Bronchial epithelial cell (primary cell): ENCODE data around the gene DVL1. TPM values are rescaled to one million over a fixed set of nuclear protein-coding genes. Genes with fewer than 3 reads are reported as not detected.
A peak's percentile ranks its signal among the peaks of the same experiment; 100 is the strongest.

Experiments
- DNase-seq: peaks from one replicate; pipeline ENCODE4 v3.0.0-alpha.2; 2010; ENCODE audit warnings: low read depth
- FAIRE-seq: peaks from 2 replicates; lab custom pipeline; 2011; peaks lifted over from hg19 to GRCh38; lab: Jason Lieb, UNC
- H3K27me3 ChIP-seq: 2 replicates; pipeline ENCODE4 v1.5.1; 2011; ENCODE audit warnings: low read length; ENCODE audit not compliant: control insufficient read depth, insufficient read depth
- H3K36me3 ChIP-seq: 2 replicates; pipeline ENCODE4 v1.5.1; 2011; ENCODE audit warnings: low read length; ENCODE audit not compliant: control insufficient read depth, insufficient read depth
- H3K4me3 ChIP-seq: 2 replicates; pipeline ENCODE4 v1.5.1; 2011; ENCODE audit warnings: mild to moderate bottlenecking, low read depth, low read length, control low read depth
- total RNA-seq: library from RNA; depleted of rRNA; stranded (reverse); fragments of >200 nt; gene quantifications from 2 replicates; pipeline ENCODE4 v1.2.1, GENCODE V29; 2014
- TF ChIP-seq, protein P1 (sequence below): IDR thresholded peaks from 2 replicates; pipeline ENCODE4 v1.5.1; 2011; ENCODE audit warnings: mild to moderate bottlenecking, moderate library complexity, low read length, control low read depth, inconsistent platforms; ENCODE audit not compliant: insufficient read depth, severe bottlenecking

The DVL1 gene
- total RNA-seq, 1 donor from 2014 or later, result 233 TPM

DNA sequence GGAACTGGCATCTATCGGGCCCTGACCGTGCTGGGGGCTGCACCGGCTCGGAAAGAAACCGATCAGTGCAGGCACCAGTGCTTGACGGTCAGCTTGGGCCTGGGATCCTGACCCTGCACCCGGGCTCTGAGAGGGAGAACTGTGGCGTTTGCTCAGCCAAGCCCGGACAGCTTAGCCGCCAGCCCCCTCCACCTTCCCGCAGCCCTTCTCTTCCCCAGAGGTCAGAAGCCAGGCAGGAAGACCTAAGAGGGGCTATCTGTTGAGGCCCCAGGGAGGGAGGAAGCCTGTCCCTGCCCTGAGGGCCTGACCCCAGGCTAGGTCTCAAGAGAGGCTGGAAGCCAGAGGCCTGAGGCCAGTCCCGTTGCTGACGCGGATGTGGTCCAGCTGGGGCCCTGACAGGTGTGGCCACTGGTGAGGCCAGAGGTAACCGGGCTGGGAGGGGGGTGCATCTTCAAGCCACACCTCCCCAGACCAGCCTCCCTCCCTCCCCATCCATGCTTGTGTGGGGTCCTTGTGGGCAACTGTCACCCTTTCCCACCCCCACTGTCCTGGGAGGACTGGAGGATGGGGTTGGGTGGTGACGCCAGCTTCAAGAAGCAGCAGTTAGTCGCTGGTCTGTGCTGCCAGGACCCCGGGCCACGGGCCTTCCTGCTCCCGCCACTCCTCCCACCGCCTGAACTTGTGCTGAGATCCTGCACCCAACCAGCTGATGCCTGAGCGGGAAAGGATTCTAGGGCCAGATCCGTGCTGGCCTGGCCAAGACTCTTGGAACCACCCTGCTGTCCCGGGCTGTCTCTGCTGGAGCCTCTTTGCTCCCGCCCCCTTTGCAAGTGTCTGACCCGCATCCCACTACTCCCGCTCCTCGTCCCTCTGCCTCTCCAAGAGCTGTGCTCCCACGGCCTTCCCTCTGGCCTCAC, 2.6 kb upstream of the DVL1 start:
- DNase-seq (no peak), FAIRE-seq (no peak)
- no peaks in the 10 kb centered on the region for H3K36me3 ChIP-seq
- no peak overlapping the region for H3K4me3 ChIP-seq
- TF ChIP-seq, protein P1, sequence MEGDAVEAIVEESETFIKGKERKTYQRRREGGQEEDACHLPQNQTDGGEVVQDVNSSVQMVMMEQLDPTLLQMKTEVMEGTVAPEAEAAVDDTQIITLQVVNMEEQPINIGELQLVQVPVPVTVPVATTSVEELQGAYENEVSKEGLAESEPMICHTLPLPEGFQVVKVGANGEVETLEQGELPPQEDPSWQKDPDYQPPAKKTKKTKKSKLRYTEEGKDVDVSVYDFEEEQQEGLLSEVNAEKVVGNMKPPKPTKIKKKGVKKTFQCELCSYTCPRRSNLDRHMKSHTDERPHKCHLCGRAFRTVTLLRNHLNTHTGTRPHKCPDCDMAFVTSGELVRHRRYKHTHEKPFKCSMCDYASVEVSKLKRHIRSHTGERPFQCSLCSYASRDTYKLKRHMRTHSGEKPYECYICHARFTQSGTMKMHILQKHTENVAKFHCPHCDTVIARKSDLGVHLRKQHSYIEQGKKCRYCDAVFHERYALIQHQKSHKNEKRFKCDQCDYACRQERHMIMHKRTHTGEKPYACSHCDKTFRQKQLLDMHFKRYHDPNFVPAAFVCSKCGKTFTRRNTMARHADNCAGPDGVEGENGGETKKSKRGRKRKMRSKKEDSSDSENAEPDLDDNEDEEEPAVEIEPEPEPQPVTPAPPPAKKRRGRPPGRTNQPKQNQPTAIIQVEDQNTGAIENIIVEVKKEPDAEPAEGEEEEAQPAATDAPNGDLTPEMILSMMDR, result no peak
- H3K27me3 ChIP-seq, result no peaks in the 10 kb centered on the region

DNA sequence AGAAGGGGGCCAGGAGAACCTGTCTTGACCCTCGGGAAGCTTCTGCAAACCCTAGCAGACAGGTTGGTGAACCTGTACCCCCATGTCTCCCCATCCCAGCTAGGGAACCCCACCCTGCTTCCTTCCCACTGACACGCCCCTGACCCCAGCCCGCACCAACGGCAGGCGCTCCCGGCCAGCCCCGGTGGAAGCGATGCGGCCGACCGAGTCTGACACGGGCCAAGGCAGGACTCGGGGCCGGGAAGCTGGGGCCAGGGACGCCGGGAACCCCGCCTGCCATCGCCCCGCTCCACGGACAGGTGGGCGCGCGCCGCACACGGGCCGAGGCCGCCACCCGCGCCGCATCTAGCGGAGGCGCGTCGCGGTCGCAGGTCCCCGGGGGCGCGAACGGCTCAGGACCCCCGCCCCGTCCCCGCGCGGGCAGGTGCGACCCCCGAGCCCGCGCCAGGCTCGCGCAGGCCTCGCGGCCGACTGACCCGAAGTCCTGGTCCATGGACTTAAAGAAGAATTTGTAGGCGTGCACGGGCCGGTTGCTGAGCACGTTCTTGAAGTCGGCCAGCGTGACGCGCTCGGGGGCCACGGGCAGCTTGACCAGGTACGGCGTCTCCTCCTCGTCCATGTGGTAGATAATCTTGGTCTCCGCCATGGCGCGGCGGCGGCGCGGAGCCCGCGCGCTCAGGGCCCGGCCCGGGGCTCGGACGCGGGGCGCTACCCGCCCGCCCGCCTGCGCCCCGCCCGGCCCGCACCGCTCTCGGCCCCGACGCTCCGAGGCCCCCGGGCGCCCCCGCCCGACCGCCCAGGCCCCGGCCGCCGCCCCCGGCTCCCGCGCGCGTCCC, 580 bp downstream of the DVL1 start:
- H3K27me3 ChIP-seq, result no peaks in the 10 kb centered on the region
- TF ChIP-seq, protein P1, result no peak

DNA sequence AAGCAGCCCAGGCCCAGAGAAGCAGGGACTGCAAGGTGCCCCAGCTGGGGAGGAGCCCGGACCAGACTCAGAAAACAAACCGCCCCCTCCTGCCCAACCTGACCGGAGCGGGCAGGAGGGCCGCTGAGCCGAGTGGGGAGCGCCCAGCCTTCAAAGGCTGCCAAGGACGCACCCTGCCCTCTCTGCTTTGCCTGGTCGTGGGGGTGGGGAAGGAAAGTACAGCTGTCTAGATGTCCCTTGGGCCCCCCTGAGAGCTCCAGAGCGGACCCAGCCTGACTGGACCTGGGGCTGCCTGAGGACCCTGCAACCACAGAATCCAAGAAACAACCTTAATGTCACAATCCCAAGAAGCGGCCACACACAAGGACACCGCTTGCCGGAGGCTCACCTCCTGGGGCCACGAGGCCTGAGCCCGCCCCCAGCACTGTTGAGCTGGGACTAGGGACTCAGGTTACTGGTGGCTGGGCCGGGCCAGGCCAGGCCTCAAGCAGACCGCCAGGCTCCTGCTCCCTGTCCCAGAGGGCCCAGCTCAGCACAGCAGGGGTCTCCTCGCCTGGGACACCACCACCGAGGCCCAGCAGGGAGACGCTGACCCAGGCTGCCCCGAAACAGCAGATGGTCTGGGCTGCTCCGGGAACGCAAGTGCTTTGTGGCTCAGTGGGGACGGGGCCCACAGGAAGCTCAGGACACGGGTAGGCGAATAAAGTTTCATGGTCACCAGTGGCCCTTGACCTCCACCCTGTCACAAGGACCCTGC, 1.4 kb downstream of the DVL1 start:
- no peak for DNase-seq
- TF ChIP-seq, protein P1, result no peak
- H3K27me3 ChIP-seq, result no peaks in the 10 kb centered on the region
- peak overlapping the region; percentile 86 for H3K4me3 ChIP-seq
- no peaks in the 10 kb centered on the region for H3K36me3 ChIP-seq
- no peak for FAIRE-seq

More for the DNA sequence above, 580 bp downstream of the DVL1 start:
- no peak for FAIRE-seq
- DNase-seq, result no peak
- H3K4me3 ChIP-seq, result peak overlapping the region; percentile 86
- no peaks in the 10 kb centered on the region for H3K36me3 ChIP-seq

DNA sequence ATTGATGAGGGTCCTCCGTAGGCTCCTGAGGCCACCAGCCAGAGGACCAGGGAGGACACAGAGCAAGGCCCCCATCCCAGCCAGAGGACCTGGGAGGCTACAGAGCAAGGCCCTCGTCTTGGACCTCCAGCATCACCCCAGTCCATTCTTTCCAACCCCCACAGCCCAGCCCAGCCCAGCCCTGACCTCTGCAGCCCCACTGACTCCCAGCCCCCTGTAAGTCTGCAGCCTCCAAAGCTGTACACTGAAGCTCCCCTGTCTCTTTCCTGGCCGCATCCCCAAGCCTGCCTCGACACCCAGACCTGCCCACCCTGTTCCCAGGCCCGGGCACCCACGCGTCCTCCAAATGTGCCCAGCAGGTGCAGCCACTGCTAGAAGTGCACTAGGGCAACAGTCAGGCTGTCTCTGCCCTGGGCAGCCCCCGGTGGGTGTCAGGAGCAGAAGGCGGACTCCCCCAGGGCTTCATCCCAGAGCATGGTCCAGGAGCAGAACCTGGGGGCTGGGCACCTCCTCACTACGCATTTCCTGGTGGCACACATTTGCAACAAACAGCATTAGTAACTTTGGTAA, 2.1 kb downstream of the DVL1 start:
- H3K36me3 ChIP-seq, result peaks cover 1% of the 10 kb centered on the region
- H3K27me3 ChIP-seq, result no peaks in the 10 kb centered on the region
- FAIRE-seq (no peak), DNase-seq (no peak)
- TF ChIP-seq, protein P1, result no peak
- H3K4me3 ChIP-seq, result peak overlapping the region; percentile 86

DNA sequence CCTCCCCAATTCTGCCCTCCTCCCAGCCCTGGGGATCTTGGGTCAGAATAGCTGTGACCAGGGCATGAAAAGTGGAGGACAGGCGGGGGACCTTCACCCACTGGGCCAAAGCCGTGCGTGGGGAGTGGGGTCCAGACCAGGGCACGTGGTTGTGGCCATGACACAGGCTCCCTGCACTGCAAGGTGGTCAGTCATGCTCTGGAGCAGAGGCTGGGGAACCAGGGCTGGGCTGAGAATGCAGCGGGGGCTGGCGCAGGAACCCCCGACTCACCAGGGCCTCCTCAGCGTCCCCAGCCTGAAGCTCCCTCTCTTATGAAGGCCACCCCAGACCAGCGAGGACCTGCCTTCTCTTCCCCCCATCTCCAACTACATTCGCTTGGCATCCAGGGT, 2.7 kb downstream of the DVL1 start:
- no peaks in the 10 kb centered on the region for H3K27me3 ChIP-seq
- H3K4me3 ChIP-seq, result no peak overlapping the region
- TF ChIP-seq, protein P1, result no peak
- H3K36me3 ChIP-seq, result peaks cover 5% of the 10 kb centered on the region
- no peak for FAIRE-seq
- DNase-seq, result no peak
